Measurements from ENCODE around the gene ABL1. TPM values are rescaled to one million over a fixed set of nuclear protein-coding genes. Genes with fewer than 3 reads are reported as not detected.
A peak's percentile ranks its signal among the peaks of the same experiment; 100 is the strongest.

The ABL1 gene
- total and polyA plus RNA-seq, 7 donors = 15.5 to 41.0 (median 31.2) TPM

- no peak for DNase-seq
- Histone ChIP-seq H3K36me3 (ENCODE audit: insufficient read depth in 1 of 2, low read depth in 1 of 2) (no peaks in the 10 kb centered on the region), H3K4me1 (peaks cover 34% of the 10 kb centered on the region), H3K4me3 (no peak overlapping the region), H3K27me3 (ENCODE audit: insufficient read depth in 3 of 3, low read length in 2 of 3) (no peaks in the 10 kb centered on the region), H3K9me3 (no peaks in the 10 kb centered on the region), H3K27ac (no peak overlapping the region)
- intact Hi-C loops (cut with DNase I) = loop anchor here (5.0 kb wide), 1 partner anchor 49 kb away; no protein-coding TSS in a partner anchor
- no peak for TF ChIP-seq CTCF (IDR thresholded peaks at IDR 0.05)
- ATAC-seq = no peak
Observed at GRCh38 chr9:130831077-130831476, 4.0 kb upstream of the ABL1 start.

- 44 to 56% (median 50%) methylated on average over 8 of the region's 8 CpGs for WGBS, 3 donors
- H3K27me3 ChIP-seq (ENCODE audit: insufficient read depth in 3 of 3, low read length in 2 of 3) = no peaks in the 10 kb centered on the region
- peaks cover 50% of the 10 kb centered on the region for H3K4me1 ChIP-seq
- ATAC-seq (no peak), DNase-seq (no peak)
- intact Hi-C loops (cut with DNase I) = loop anchor here (5.0 kb wide), 1 partner anchor 51 kb away; no protein-coding TSS in a partner anchor
- no peaks in the 10 kb centered on the region for H3K36me3 ChIP-seq (ENCODE audit: insufficient read depth in 1 of 2, low read depth in 1 of 2)
- peak overlapping the region; percentile 89 for H3K27ac ChIP-seq
- peak overlapping the region; percentile 83 for H3K4me3 ChIP-seq
- H3K9me3 ChIP-seq = no peaks in the 10 kb centered on the region
- no peak for TF ChIP-seq CTCF (IDR thresholded peaks at IDR 0.05)
Observed at GRCh38 chr9:130833031-130833990, 1.7 kb upstream of the ABL1 start.

GRCh38 chr9:130835441-130836298 lies 616 bp downstream of the ABL1 start:
- Histone ChIP-seq H3K36me3 (ENCODE audit: insufficient read depth in 1 of 2, low read depth in 1 of 2) (no peaks in the 10 kb centered on the region), H3K9me3 (no peaks in the 10 kb centered on the region), H3K4me1 (peaks cover 59% of the 10 kb centered on the region), H3K27ac (peak overlapping the region; percentile 89), H3K27me3 (ENCODE audit: insufficient read depth in 3 of 3, low read length in 2 of 3) (no peaks in the 10 kb centered on the region), H3K4me3 (peak overlapping the region; percentile 83)
- intact Hi-C loops (cut with DNase I) = no loop called here
- DNase-seq = peak; percentile 48 to 62
- TF ChIP-seq CTCF (IDR thresholded peaks at IDR 0.05) = no peak
- ATAC-seq = peak; percentile 40 to 50 (median 44)
- WGBS, 3 donors = 1 to 3% (median 2%) methylated on average over 41 to 44 of the region's 44 CpGs

GRCh38 chr9:130837002-130837511 lies 2.0 kb downstream of the ABL1 start:
- H3K4me3 ChIP-seq = peak overlapping the region; percentile 83
- H3K9me3 ChIP-seq = no peaks in the 10 kb centered on the region
- intact Hi-C loops (cut with DNase I) = no loop called here
- no peak for ATAC-seq
- peak overlapping the region; percentile 53 for H3K27ac ChIP-seq
- no peaks in the 10 kb centered on the region for H3K27me3 ChIP-seq (ENCODE audit: insufficient read depth in 3 of 3, low read length in 2 of 3)
- no peaks in the 10 kb centered on the region for H3K36me3 ChIP-seq (ENCODE audit: insufficient read depth in 1 of 2, low read depth in 1 of 2)
- 38 to 52% (median 40%) methylated on average over 5 of the region's 5 CpGs for WGBS, 3 donors
- DNase-seq = no peak
- no peak for TF ChIP-seq CTCF (IDR thresholded peaks at IDR 0.05)
- peaks cover 65% of the 10 kb centered on the region for H3K4me1 ChIP-seq
